Trophoblast cell (in vitro differentiated cells and primary cell): ENCODE data around the gene LAP3.

Experiments used
- DNase-seq, 2 donors: peaks; one replicate each; pipeline ENCODE4 v3.0.0-alpha.2; 2016
- H2AFZ ChIP-seq: 2 replicates; pipeline ENCODE4 v1.6.1; 2013; ENCODE audit warnings: low read length, moderate library complexity, mild to moderate bottlenecking; ENCODE audit not compliant: insufficient read depth, poor library complexity
- H2AK5ac ChIP-seq: 2 replicates; pipeline ENCODE4 v1.6.1; 2013; ENCODE audit warnings: mild to moderate bottlenecking, low read length
- H2BK120ac ChIP-seq: 2 replicates; pipeline ENCODE4 v1.6.1; 2013; ENCODE audit warnings: low read length, mild to moderate bottlenecking, moderate library complexity; ENCODE audit not compliant: insufficient read depth, poor library complexity
- H2BK12ac ChIP-seq: 2 replicates; pipeline ENCODE4 v1.6.1; 2013; ENCODE audit warnings: mild to moderate bottlenecking, low read length, moderate library complexity
- H2BK5ac ChIP-seq: 2 replicates; pipeline ENCODE4 v1.6.1; 2013; ENCODE audit warnings: low read length, low read depth, moderate library complexity, mild to moderate bottlenecking; ENCODE audit not compliant: poor library complexity
- H3K14ac ChIP-seq: 2 replicates; pipeline ENCODE4 v1.6.1; 2013; ENCODE audit warnings: mild to moderate bottlenecking, low read length
- H3K18ac ChIP-seq: 2 replicates; pipeline ENCODE4 v1.6.1; 2013; ENCODE audit warnings: mild to moderate bottlenecking, low read length
- H3K23ac ChIP-seq: 2 replicates; pipeline ENCODE4 v1.6.1; 2013; ENCODE audit warnings: low read length
- H3K27ac ChIP-seq: 2 replicates; pipeline ENCODE4 v1.5.1; 2013; ENCODE audit warnings: low read depth, mild to moderate bottlenecking, inconsistent platforms, low read length, moderate library complexity
- H3K27me3 ChIP-seq: 2 replicates; pipeline ENCODE4 v1.6.1; 2013; ENCODE audit warnings: inconsistent platforms, mild to moderate bottlenecking, low read length, moderate library complexity; ENCODE audit not compliant: insufficient read depth
- H3K36me3 ChIP-seq, 2 experiments: 1 replicate in 1 of 2; 2 replicates in 1 of 2; pipeline ENCODE4 v1.6.1; 2013; ENCODE audit warnings: low read length in 2 of 2, mild to moderate bottlenecking in 2 of 2, moderate library complexity in 1 of 2; ENCODE audit not compliant: insufficient read depth in 2 of 2, control insufficient read depth in 1 of 2
- H3K4ac ChIP-seq: 2 replicates; pipeline ENCODE4 v1.6.1; 2013; ENCODE audit warnings: low read depth, mild to moderate bottlenecking, low read length, moderate library complexity
- H3K4me1 ChIP-seq, 2 experiments: 1 replicate in 1 of 2; 2 replicates in 1 of 2; pipeline ENCODE4 v1.6.1; 2013; ENCODE audit warnings: low read length in 2 of 2, mild to moderate bottlenecking in 2 of 2, moderate library complexity in 1 of 2; ENCODE audit not compliant: insufficient read depth in 2 of 2, control insufficient read depth in 1 of 2
- H3K4me2 ChIP-seq: 2 replicates; pipeline ENCODE4 v1.6.1; 2013; ENCODE audit warnings: inconsistent platforms, mild to moderate bottlenecking, low read length, moderate library complexity
- H3K4me3 ChIP-seq: 2 replicates; pipeline ENCODE4 v1.5.1; 2013; ENCODE audit warnings: mild to moderate bottlenecking, low read depth, low read length, inconsistent platforms
- H3K79me1 ChIP-seq: one replicate; pipeline ENCODE4 v1.6.1; 2013; ENCODE audit warnings: low read length
- H3K79me2 ChIP-seq: 2 replicates; pipeline ENCODE4 v1.6.1; 2013; ENCODE audit warnings: low read length, mild to moderate bottlenecking; ENCODE audit not compliant: control insufficient read depth, insufficient read depth, poor library complexity
- H3K9ac ChIP-seq: 2 replicates; pipeline ENCODE4 v1.6.1; 2013; ENCODE audit warnings: mild to moderate bottlenecking, low read length
- H3K9me3 ChIP-seq: 2 replicates; pipeline ENCODE4 v1.6.1; 2013; ENCODE audit warnings: low read depth, mild to moderate bottlenecking, control low read depth, inconsistent platforms, low read length; ENCODE audit not compliant: insufficient read depth
- H4K12ac ChIP-seq: 2 replicates; pipeline ENCODE4 v1.6.1; 2013; ENCODE audit warnings: low read depth, mild to moderate bottlenecking, low read length, moderate library complexity
- H4K8ac ChIP-seq: 2 replicates; pipeline ENCODE4 v1.6.1; 2013; ENCODE audit warnings: low read depth, mild to moderate bottlenecking, low read length, moderate library complexity
- H4K91ac ChIP-seq: one replicate; pipeline ENCODE4 v1.6.1; 2013; ENCODE audit warnings: low read depth, mild to moderate bottlenecking, low read length, moderate library complexity
- WGBS: extraction: QIAGEN DNeasy Blood & Tissue Kit; methylation state at CpG from one replicate; pipeline ENCODE4 v1.1.7; 2013; ENCODE audit warnings: missing lambda C conversion rate; ENCODE audit not compliant: insufficient read length, insufficient coverage; ENCODE audit errors: extremely low coverage; 5-methylcytosine and 5-hydroxymethylcytosine counted together

The LAP3 gene

DNA sequence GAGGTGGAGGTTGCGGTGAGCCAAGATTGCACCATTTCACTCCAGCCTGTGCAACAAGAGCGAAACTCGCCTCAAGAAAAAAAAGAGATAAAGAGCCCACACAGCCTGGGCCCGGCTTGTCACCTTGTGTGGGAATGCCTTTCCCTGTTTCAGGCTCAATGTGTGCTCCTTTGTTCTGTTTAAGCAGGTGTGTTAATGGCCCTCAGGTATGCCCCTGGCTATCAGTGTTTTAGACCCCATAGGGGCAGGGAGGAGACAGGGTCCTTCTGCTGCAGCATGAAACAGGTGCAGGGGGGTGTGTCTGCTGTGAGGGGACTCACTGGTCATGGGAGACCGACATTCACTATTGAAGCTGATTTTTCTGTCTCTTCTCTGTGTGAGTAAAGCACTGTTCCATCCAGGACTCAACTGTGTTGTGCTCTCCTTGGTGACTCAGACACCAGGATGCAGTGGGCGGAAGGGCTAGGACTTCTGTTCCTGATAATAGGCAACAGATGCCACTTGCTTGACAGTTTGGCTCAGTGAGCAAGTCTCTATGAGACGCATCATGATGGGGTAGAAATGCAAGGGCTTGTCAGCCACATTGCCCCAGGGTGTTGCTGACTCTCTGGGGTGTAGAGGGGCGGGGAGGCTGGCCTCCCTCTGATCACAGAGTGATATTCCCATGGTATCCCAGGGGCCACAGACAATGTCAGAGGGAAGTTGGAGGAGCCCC is 15.6 kb upstream of the LAP3 start:
- H4K8ac ChIP-seq = no peak overlapping the region
- no peak overlapping the region for H4K91ac ChIP-seq
- no peak overlapping the region for H2AFZ ChIP-seq
- no peak overlapping the region for H2AK5ac ChIP-seq
- H3K4me1 ChIP-seq = no peaks in the 10 kb centered on the region
- H3K14ac ChIP-seq = no peak overlapping the region
- H3K4ac ChIP-seq = no peak overlapping the region
- H3K4me2 ChIP-seq = no peak overlapping the region
- no peak overlapping the region for H4K12ac ChIP-seq
- H3K79me1 ChIP-seq = no peaks in the 10 kb centered on the region
- H3K23ac ChIP-seq = no peak overlapping the region
- H3K27me3 ChIP-seq = no peaks in the 10 kb centered on the region
- no peak overlapping the region for H3K18ac ChIP-seq
- H2BK120ac ChIP-seq = no peak overlapping the region
- H3K9me3 ChIP-seq = no peaks in the 10 kb centered on the region
- no CpG with 5 or more reads among the region's 8 CpGs for WGBS
- H3K4me3 ChIP-seq = no peak overlapping the region
- H3K79me2 ChIP-seq = no peaks in the 10 kb centered on the region
- peak; percentile 47 to 51 for DNase-seq
- no peak overlapping the region for H2BK12ac ChIP-seq
- no peak overlapping the region for H2BK5ac ChIP-seq
- no peak overlapping the region for H3K9ac ChIP-seq
- no peak overlapping the region for H3K27ac ChIP-seq
- no peaks in the 10 kb centered on the region for H3K36me3 ChIP-seq

GRCh38 chr4:17562157-17562556 is 14.8 kb upstream of the LAP3 start:
- Histone ChIP-seq H3K27me3 (no peaks in the 10 kb centered on the region), H3K4me2 (no peak overlapping the region), H3K4ac (no peak overlapping the region), H3K4me3 (no peak overlapping the region), H3K4me1 (no peaks in the 10 kb centered on the region), H4K12ac (no peak overlapping the region), H4K91ac (no peak overlapping the region), H3K79me1 (no peaks in the 10 kb centered on the region), H3K27ac (no peak overlapping the region), H2BK12ac (no peak overlapping the region), H3K36me3 (no peaks in the 10 kb centered on the region), H3K14ac (no peak overlapping the region), H4K8ac (no peak overlapping the region), H3K9me3 (no peaks in the 10 kb centered on the region), H3K9ac (no peak overlapping the region), H3K79me2 (no peaks in the 10 kb centered on the region), H2AK5ac (no peak overlapping the region), H2BK120ac (no peak overlapping the region), H2BK5ac (no peak overlapping the region), H2AFZ (no peak overlapping the region), H3K18ac (no peak overlapping the region), H3K23ac (no peak overlapping the region)
- DNase-seq = no peak
- WGBS = no CpG with 5 or more reads among the region's 1 CpG

DNA sequence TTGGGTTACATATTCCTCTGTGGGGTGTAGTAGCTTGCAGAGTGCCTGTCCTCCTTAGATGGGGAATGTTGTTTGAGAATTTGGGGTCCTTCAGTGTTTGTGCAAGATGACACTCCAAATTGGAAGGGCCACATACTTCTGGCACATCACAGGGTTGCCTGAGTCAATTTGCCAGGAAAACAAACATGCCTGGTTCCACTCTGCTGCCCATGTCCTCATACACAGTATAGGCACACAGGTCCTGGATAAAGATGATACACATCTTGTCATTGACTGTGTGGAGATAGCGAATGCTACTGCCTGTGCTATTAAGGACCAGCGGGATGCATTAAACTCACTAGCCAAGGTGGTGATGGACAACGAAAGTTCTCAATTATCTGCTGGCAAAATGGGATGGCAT is 11.2 kb upstream of the LAP3 start:
- Histone ChIP-seq H2BK12ac (no peak overlapping the region), H2BK120ac (no peak overlapping the region), H3K79me2 (no peaks in the 10 kb centered on the region), H3K4me2 (no peak overlapping the region), H3K4me3 (no peak overlapping the region), H3K79me1 (no peaks in the 10 kb centered on the region), H3K36me3 (no peaks in the 10 kb centered on the region), H4K12ac (no peak overlapping the region), H3K23ac (no peak overlapping the region), H3K27me3 (no peaks in the 10 kb centered on the region), H3K14ac (no peak overlapping the region), H4K8ac (no peak overlapping the region), H3K4ac (no peak overlapping the region), H4K91ac (no peak overlapping the region), H3K18ac (no peak overlapping the region), H3K9ac (no peak overlapping the region), H3K9me3 (no peaks in the 10 kb centered on the region), H2BK5ac (no peak overlapping the region), H2AK5ac (no peak overlapping the region), H2AFZ (no peak overlapping the region), H3K4me1 (no peaks in the 10 kb centered on the region), H3K27ac (no peak overlapping the region)
- WGBS = no CpG with 5 or more reads among the region's 3 CpGs
- no peak for DNase-seq

DNA sequence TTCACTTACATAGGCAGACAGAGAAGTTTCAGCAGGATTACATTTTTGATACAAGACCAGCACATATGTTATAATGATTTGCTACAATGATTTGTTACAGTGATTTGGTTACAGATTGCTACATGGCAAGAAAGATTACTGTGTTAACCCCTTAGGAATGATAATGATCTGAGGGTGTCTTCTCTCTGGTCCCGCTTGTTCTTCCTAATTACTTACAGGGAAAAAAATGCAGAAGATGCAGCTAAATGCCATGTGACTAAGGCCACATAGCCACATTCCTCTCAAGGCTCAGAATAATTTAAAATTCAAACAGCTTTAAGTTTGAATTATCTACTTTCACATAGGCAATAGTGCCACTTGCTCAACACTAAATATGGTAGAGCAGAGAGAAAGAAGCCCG is 9.7 kb upstream of the LAP3 start:
- Histone ChIP-seq H3K27me3 (no peaks in the 10 kb centered on the region), H2BK12ac (no peak overlapping the region), H3K4me2 (no peak overlapping the region), H3K9ac (no peak overlapping the region), H3K79me2 (no peaks in the 10 kb centered on the region), H3K4me3 (no peak overlapping the region), H2BK5ac (no peak overlapping the region), H4K12ac (no peak overlapping the region), H3K27ac (no peak overlapping the region), H4K8ac (no peak overlapping the region), H3K14ac (no peak overlapping the region), H4K91ac (no peak overlapping the region), H3K79me1 (no peaks in the 10 kb centered on the region), H2AFZ (no peak overlapping the region), H3K9me3 (no peaks in the 10 kb centered on the region), H2BK120ac (no peak overlapping the region), H3K23ac (no peak overlapping the region), H2AK5ac (no peak overlapping the region), H3K4ac (no peak overlapping the region), H3K4me1 (no peaks in the 10 kb centered on the region), H3K18ac (no peak overlapping the region), H3K36me3 (no peaks in the 10 kb centered on the region)
- WGBS = no CpG with 5 or more reads among the region's 2 CpGs
- no peak for DNase-seq
